ENCODE data around the gene PYCARD. TPM values are rescaled to one million over a fixed set of nuclear protein-coding genes. Genes with fewer than 3 reads are reported as not detected.
"Not testable (repeated sequence)": the region's sequence is repeated elsewhere in the genome, so short reads cannot be mapped to it uniquely, and the experiment has no call there.

The PYCARD gene
- 10 to 100 TPM; 12.7 to 27.8 (median 14.0) TPM for polyA plus RNA-seq (ENCODE audit: insufficient read depth in 1 of 5, insufficient read length in 5 of 5, low replicate concordance in 1 of 5)
- long read RNA-seq, donor 1, transcript PYCARD-201 (3 exons, 990 nt), result major isoform, 30 of 46 reads
- long read RNA-seq, donor 1, transcript PYCARD-204 (2 exons, 650 nt), result minor isoform, 5 of 46 reads
- long read RNA-seq, donor 1, partial matches to known transcripts, result 7 of 46 reads
- long read RNA-seq, donor 1, other reads (novel, unspliced or antisense), result 0 of 46 reads
- long read RNA-seq, donor 2, transcript PYCARD-201 (3 exons, 990 nt), result major isoform, 18 of 18 reads
- long read RNA-seq, donor 2, partial matches to known transcripts, result 0 of 18 reads
- long read RNA-seq, donor 2, other reads (novel, unspliced or antisense), result 0 of 18 reads
- long read RNA-seq, donor 3, transcript PYCARD-201 (3 exons, 990 nt), result major isoform, 18 of 32 reads
- long read RNA-seq, donor 3, partial matches to known transcripts, result 11 of 32 reads
- long read RNA-seq, donor 3, other reads (novel, unspliced or antisense), result 0 of 32 reads
- long read RNA-seq, donor 4, transcript PYCARD-201 (3 exons, 990 nt), result major isoform, 10 of 12 reads
- long read RNA-seq, donor 4, partial matches to known transcripts, result 0 of 12 reads
- long read RNA-seq, donor 4, other reads (novel, unspliced or antisense), result 0 of 12 reads
- long read RNA-seq, donor 5, transcript PYCARD-201 (3 exons, 990 nt), result major isoform, 30 of 37 reads
- long read RNA-seq, donor 5, partial matches to known transcripts, result 0 of 37 reads
- long read RNA-seq, donor 5, other reads (novel, unspliced or antisense), result 0 of 37 reads
- long read RNA-seq, donor 6, transcript PYCARD-201 (3 exons, 990 nt), result major isoform, 26 of 29 reads
- long read RNA-seq, donor 6, partial matches to known transcripts, result 0 of 29 reads
- long read RNA-seq, donor 6, other reads (novel, unspliced or antisense), result 0 of 29 reads
- long read RNA-seq, donor 7, transcript PYCARD-201 (3 exons, 990 nt), result major isoform, 29 of 33 reads
- long read RNA-seq, donor 7, partial matches to known transcripts, result 0 of 33 reads
- long read RNA-seq, donor 7, other reads (novel, unspliced or antisense), result 0 of 33 reads
- long read RNA-seq, donor 8, transcript PYCARD-201 (3 exons, 990 nt), result major isoform, 7 of 9 reads
- long read RNA-seq, donor 8, partial matches to known transcripts, result 0 of 9 reads
- long read RNA-seq, donor 8, other reads (novel, unspliced or antisense), result 0 of 9 reads

DNA sequence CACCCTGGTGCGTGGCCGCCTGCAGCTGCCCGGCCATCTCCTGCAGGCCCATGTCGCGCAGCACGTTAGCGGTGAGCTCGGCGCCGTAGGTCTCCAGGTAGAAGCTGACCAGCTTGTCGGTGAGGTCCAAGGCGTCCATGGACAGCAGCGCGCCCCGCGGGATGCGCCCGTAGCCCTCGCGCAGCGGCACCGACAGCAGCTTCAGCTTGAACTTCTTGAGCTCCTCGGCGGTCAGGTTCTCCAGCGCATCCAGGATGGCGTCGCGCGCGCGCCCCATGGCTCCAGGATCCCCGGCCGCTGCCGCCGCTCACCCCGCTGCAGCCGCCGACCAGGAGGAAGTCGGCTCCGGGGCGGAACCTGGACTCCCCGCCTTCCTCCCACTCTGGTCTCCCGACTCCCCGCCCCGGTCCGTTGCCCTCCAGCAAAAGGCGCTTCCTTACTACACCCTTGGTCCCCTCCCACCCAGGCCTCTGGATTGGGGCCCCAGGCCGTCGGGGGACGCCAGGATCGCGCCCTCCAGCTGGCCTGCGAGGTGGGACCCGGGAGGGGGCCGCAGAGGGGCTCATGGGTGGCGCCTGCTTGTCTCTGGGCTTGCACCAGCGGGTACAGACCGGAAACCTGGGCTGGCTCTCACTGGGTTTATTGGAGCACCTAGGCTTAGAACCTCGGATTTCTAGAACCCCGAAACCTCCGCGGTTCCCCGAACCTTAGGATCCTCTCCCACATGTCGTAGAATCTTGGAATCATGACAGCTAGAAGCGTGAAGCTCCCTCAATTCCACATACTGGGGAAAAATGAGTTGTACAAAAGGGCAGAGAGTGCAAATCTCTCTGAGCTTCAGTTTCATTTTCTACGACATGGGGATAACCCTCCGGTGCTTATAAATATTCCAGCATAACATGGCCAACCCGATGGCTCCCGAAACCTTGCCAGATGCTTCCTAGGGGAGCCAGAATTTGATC lies at the start of gene PYCARD:
PYCARD (minus strand) TSS at position 347 of the 962 bp plus-strand sequence; CDS start at position 277, 70 bp downstream.
- DNase-seq, result peak in 1 of 2 donors; percentile 45

DNA sequence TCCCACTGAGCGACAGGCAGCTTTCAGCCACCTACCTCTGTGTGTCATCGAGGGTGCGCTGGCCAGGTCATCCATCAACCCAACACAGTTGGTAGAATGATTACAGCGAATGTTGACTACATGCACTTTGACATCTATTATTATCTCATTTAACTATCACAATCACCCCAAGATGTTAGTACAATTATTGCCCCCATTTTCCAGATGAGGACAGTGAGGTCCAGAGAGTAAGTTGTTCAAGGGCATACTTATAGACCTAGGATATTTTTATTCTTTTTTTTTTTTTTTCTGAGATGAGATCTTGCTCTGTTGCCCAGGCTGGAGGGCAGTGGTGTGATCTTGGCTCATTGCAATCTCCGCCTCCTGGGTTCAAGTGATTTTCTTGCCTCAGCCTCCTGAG lies 48.9 kb upstream of the PYCARD start:
- DNase-seq, result no peak

DNA sequence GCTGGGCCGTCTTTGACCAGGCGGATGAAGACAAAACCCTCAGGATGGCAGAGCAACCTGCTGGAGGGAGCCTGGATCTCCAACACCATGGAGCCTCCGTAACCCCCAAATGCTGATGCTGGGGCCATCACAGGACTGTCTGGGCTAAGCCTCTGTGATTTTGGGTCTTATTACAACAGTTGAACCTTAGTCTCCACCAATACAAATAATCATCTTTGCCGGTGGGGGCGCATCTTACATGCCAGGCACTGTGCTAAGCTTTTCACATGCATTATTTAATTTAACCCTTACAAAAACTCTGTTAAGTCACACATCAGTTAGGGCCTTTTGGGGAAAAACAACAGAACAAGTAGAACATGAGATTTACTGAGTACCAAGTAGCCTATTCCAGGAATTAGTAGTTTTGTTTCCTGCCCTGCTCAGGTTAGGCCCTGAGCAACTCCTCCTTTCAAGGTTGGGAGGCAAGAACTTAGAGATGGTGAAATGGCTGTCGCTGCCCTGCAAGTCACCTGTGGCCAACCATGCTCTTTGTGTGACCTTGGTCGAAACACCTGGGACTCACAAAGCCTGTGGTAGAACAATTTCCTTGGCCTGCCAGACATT lies 48.3 kb upstream of the PYCARD start:
- DNase-seq, result no peak

GRCh38 chr16:31248344-31248743 lies 45.8 kb upstream of the PYCARD start:
- no peak for DNase-seq

DNA sequence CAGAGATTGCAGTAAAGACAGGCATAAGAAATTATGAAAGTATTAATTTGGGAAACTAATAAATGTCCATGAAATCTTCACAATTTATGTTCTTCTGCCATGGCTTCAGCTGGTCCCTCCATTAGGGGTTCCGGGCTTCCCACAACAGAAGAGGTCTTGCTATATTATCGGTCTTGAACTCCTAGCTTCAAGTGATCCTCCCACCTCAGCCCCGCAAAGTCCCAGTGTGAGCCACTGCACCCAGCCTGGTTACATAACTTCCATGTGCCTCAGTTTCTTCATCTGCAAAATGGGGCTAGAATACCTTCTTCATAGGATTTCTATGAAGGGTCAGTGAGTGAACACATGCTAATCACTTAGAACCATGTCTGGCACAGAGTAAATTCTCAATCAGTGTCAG lies 43.7 kb upstream of the PYCARD start:
- DNase-seq, result no peak

- DNase-seq, result not testable (repeated sequence)
Measured at GRCh38 chr16:31245598-31245997, 43.0 kb upstream of the PYCARD start.

DNA sequence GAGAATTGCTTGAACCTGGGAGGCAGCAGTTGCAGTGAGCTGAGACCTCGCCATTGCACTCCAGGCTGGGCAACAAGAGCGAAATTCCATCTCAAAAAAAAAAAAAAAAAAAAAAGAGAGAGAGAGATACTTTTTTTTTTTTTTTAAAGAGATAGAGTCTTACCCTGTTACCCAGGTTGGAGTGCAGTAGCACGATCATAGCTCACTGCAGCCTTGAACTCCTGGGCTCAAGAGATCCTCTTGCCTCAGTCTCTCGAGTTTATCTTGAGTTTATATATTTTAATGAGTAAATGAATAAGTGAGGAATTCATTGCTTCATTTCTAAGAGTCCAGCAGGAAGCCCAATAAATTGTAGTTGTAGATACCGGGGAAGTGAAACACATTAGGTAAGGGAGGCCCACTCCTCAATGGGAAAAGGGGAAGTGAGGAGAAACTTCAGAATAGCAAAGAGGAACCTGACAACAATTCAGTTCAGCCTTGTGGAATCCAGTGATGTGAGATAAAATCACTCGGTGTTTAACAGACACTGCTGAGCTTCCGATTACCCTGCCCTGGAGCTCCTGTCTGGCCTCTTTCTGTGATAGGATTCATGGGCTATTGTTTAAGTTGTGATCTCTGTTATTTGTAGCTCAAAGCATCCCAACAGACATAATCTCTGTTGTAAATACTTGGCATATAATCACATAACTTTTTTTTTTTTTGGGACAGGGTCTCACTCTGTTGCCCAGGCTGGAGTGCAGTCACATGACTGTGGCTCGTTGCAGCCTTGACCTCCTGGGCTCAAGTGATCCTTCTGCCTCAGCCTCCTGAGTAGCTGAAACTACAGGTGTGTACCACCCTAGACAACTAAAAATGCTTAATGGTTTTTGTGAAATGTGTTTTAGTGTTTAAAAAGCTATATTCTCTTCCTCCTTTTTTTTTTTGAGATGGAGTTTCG lies 41.4 kb upstream of the PYCARD start:
- no peak for DNase-seq

- no peak for DNase-seq
Measured at GRCh38 chr16:31242206-31242605, 39.6 kb upstream of the PYCARD start.

- no peak for DNase-seq
Measured at GRCh38 chr16:31238041-31238440, 35.5 kb upstream of the PYCARD start.

GRCh38 chr16:31229501-31229900 lies 26.9 kb upstream of the PYCARD start:
- DNase-seq, result no peak

GRCh38 chr16:31228206-31228605 lies 25.6 kb upstream of the PYCARD start:
- no peak for DNase-seq

- DNase-seq, result no peak
Measured at GRCh38 chr16:31225193-31225592, 22.6 kb upstream of the PYCARD start.

- no peak for DNase-seq
Measured at GRCh38 chr16:31224092-31224955, 21.8 kb upstream of the PYCARD start.

GRCh38 chr16:31223044-31223443 lies 20.5 kb upstream of the PYCARD start:
- no peak for DNase-seq

DNA sequence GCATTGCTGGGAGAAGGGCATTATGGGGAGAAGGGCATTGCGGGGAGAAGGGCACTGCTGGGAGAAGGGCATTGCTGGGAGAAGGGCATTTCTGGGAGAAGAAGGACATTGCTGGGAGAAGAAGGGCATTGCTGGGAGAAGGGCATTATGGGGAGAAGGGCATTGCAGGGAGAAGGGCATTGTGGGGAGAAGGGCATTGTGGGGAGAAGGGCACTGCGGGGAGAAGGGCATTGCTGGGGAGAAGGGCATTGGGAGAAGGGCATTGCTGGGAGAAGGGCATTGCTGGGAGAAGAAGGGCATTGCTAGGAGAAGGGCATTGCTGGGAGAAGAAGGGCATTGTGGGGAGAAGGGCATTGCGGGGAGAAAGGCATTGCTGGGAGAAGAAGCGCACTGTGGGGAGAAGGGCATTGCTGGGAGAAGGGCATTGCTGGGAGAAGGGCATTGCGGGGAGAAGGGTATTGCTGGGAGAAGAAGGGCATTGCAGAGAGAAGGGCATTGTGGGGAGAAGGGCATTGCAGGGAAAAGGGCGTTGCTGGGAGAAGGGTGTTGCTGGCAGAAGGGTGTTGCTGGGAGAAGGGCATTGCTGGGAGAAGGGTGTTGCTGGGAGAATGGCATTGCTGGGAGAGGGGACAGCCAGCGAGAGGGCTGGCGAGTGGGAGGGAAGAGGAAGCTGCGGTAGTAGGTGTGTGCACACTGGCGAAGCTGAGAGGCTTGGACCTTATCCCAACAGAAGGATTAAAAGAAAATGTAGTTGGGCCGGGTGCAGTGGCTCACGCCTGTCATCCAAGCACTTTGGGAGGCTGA lies 19.0 kb upstream of the PYCARD start:
- DNase-seq, result no peak

- no peak for DNase-seq
Measured at GRCh38 chr16:31219154-31219741, 16.7 kb upstream of the PYCARD start.

- DNase-seq, result no peak
Measured at GRCh38 chr16:31217136-31217530, 14.6 kb upstream of the PYCARD start.

All from right lung (tissue), 10 donors.